Measurements from ENCODE around the gene MT3.

Gene MT3

DNA sequence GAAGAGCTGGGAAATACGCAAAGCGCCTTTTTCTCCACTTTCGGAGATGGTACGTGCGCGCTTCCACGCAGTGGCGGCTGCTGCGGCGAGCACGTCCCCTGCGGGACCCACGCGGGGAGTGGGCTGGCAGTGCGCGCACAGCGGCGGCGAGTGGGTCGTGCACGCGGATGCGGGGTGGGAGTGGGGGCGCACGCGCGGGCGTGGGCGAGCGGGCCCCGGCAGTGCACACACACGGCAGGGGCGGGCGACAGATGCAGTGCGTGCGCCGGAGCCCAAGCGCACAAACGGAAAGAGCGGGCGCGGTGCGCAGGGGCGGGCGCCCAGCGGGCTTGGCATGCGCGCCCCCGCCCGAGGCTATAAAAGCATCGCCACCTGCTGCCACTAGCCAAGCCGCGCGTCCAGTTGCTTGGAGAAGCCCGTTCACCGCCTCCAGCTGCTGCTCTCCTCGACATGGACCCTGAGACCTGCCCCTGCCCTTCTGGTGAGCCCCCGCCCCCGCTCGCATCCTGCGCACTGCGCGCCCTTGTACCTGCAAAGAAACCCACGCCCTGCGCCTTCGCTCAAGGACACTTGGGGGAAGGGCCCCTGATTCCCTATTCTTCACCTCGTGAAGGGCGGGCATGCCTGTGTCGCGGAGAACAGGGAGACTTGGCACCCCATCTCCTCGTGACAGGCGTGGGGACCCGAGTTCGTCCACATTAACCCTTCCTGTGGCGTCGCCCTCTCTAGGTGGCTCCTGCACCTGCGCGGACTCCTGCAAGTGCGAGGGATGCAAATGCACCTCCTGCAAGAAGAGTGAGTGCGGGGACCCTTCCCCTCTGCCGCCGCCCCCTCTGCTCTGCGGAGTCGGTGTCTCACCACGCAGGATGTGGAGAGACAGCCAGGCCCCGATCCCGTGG is at the start of gene MT3:
MT3 (plus strand) TSS at position 388 of the 899 bp plus-strand sequence; CDS start at position 451, 63 bp downstream.
- no peak within 1 kb of the TSS for H3K27ac Mint-ChIP-seq

DNA sequence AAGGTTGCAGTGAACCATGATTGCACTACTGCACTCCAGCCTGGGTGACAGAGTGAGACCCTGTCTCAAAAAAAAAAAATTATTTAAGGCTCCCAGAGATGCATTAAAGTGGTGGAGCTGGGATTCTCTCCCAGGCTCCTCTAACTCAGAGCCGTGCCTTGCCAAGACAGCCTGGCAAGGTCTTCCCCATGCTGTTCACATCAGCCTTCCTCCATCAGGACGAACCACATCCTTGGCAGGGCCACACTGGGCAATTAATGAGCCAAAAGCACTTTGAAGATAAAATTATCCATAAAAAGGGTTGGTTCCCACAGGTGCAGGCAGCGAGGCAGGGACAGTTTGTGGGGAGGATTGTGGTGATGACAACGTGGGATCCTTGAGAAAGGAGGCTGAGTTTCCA is 49.7 kb upstream of the MT3 start:
- no peak overlapping the region for H3K27ac Mint-ChIP-seq
- no peaks in the 10 kb centered on the region for H3K36me3 Mint-ChIP-seq (ENCODE audit: low read depth)
- H3K4me1 Mint-ChIP-seq (ENCODE audit: low read depth): no peaks in the 10 kb centered on the region
- H3K9me3 Mint-ChIP-seq: no peaks in the 10 kb centered on the region
- peaks cover 17% of the 10 kb centered on the region for H3K27me3 Mint-ChIP-seq
- no peak overlapping the region for H3K4me3 Mint-ChIP-seq

More for the DNA sequence above, at the start of gene MT3:
- H3K9me3 Mint-ChIP-seq: no peaks in the 10 kb centered on the region
- H3K36me3 Mint-ChIP-seq (ENCODE audit: low read depth): no peaks in the 10 kb centered on the region
- H3K4me1 Mint-ChIP-seq (ENCODE audit: low read depth): peaks cover 13% of the 10 kb centered on the region
- H3K4me3 Mint-ChIP-seq: peak within 1 kb of the TSS; percentile 81
- H3K27me3 Mint-ChIP-seq: peaks cover 23% of the 10 kb centered on the region

DNA sequence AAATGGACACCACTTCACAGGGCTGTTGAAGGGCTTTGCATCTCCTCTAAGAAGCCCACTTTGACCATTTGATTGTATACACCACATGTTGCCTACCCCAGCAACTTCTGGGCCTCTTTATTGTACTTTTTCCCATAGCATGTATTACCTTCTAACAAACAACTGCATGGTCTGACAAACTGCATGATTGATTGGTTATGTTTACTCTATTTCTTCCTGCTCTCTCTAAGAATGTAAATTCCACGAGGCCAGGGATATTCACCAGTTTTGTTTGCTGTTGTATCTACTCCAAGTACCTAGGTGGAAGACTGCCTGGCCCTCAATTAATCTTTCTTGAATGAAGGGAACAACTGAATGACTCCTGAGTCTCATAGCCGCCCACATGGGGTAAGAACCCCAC is 47.3 kb upstream of the MT3 start:
- Mint-ChIP-seq H3K27ac (no peak overlapping the region), H3K9me3 (no peaks in the 10 kb centered on the region), H3K27me3 (peaks cover 9% of the 10 kb centered on the region), H3K4me1 (ENCODE audit: low read depth) (no peaks in the 10 kb centered on the region), H3K36me3 (ENCODE audit: low read depth) (no peaks in the 10 kb centered on the region), H3K4me3 (no peak overlapping the region)

DNA sequence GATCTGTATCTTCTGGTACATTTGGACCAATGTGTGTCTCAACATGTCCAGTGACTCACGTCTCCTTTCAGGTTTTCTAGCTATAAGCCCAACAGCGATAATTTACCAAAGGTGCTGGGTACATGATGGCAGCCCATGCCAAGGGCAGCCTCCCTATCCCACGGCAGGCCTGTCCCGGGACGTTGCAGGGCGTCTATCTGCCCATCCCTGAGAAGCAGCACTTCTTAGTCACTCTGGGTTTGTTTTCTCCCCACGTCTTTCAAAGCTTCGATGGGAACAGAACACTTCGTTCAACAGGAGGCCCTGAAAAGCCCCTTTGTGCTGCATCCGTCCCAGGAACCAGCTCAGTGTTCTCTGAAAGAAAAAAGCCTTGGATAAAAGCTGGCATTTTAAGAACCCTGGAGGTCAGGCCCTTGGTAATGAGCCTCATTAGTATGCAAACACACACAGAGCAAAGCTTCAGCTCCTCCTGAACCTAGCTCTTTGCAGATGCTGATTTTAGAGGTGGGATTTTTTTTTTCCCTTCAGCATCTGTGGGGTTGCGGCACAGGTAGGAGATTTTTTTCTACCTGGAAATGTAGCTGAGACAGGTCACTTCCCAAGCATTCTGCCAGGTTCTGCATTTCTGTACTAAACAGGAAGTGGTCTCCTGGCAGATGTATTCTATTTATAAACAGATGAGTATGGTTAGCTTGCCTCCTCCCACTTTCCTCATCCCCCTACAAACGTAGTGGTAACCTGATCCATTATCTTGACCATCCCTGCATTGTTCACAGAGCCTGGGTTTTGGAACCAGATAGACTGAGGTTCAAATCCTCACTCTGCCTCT is 42.0 kb upstream of the MT3 start:
- H3K9me3 Mint-ChIP-seq: no peaks in the 10 kb centered on the region
- H3K4me3 Mint-ChIP-seq: no peak overlapping the region

DNA sequence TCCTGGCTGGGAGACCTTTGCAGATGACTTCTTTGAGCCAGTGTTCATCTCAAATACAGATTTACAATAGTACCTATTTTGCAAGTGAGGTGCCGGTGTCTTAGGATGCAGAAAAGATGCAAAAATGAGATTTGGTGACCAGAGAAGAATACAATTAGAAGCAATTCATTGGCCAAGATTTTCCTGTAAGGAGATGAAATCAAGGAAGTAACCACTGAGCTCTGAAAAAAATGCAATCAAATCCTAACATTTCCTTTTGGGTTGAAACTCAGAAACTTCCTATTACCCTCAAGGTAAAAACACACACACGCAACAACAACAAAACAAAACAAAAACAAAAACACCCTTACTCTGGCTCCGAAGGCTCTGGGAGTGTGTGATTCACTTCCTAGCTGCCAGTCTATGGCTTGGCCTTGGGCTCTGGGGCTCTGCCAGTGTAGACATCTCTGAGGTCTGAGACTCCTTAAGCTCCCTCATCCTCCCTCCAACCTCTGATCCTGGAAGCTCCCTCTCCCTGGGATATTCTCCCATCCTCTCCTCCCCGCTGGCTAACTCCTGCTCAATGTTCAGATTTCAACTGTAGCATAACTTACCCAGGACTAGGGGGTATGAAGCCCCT is 41.3 kb upstream of the MT3 start:
- H3K27me3 Mint-ChIP-seq: no peaks in the 10 kb centered on the region
- no peak overlapping the region for H3K27ac Mint-ChIP-seq
- no peak overlapping the region for H3K4me3 Mint-ChIP-seq
- no peaks in the 10 kb centered on the region for H3K9me3 Mint-ChIP-seq
- H3K36me3 Mint-ChIP-seq (ENCODE audit: low read depth): no peaks in the 10 kb centered on the region
- peaks cover 19% of the 10 kb centered on the region for H3K4me1 Mint-ChIP-seq (ENCODE audit: low read depth)

More for the DNA sequence above, 42.0 kb upstream of the MT3 start:
- Mint-ChIP-seq H3K27me3 (no peaks in the 10 kb centered on the region), H3K36me3 (ENCODE audit: low read depth) (no peaks in the 10 kb centered on the region), H3K4me1 (ENCODE audit: low read depth) (peaks cover 19% of the 10 kb centered on the region), H3K27ac (no peak overlapping the region)

DNA sequence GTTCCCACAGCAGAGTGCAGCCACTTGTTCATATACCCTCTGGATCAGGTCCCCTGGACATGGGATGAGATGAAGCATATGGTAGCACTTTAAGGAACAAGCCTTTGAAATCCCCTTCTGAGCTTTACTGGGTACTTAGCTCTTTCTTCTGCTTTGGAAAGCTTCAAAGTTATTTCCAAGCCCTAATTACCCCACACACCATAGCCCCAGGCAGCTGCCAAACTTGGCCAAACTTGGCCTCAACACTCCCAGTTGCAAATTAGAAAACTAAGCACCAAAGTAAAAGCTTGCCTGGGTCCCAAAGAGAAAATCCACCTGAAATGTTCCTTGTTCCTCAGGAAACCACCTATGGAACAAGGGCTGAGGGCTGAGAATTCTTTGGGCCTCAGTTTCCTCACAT is 40.2 kb upstream of the MT3 start:
- H3K4me1 Mint-ChIP-seq (ENCODE audit: low read depth): peaks cover 19% of the 10 kb centered on the region
- no peaks in the 10 kb centered on the region for H3K36me3 Mint-ChIP-seq (ENCODE audit: low read depth)
- H3K27me3 Mint-ChIP-seq: peaks cover 6% of the 10 kb centered on the region
- no peak overlapping the region for H3K27ac Mint-ChIP-seq
- no peak overlapping the region for H3K4me3 Mint-ChIP-seq
- H3K9me3 Mint-ChIP-seq: no peaks in the 10 kb centered on the region

DNA sequence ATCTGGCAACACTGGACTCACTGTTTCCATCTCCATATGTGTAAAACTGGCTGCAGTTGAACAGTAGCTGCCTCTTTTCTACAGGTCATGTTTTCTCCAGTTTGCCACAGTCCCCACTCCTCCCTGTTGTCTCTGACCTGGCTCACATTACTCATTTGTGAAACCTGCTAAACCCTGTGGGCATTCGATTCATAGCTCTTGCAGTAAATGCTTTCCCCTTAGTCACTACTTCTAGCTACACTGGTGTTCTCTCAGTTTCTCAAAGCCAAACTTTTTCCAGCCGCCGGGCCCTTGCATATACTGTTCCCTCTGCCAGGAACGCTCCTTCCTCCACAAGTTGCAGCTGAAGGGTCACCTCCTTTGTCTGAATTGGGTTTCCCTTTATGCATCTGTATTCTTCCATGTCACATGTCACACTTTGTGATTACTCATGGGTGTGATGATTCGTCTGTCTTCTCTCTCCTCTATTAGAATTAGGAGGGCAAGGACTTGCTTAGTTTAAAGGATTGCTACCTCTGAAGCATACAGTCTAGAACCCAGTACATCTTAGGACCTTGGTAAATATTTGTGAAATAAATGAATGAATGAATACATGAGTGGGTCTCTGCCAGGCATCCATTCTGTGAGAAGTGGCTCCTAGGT is 39.5 kb upstream of the MT3 start:
- H3K4me3 Mint-ChIP-seq: no peak overlapping the region
- H3K36me3 Mint-ChIP-seq (ENCODE audit: low read depth): no peaks in the 10 kb centered on the region
- H3K9me3 Mint-ChIP-seq: no peaks in the 10 kb centered on the region
- H3K27me3 Mint-ChIP-seq: peaks cover 12% of the 10 kb centered on the region
- no peak overlapping the region for H3K27ac Mint-ChIP-seq
- H3K4me1 Mint-ChIP-seq (ENCODE audit: low read depth): peaks cover 19% of the 10 kb centered on the region

DNA sequence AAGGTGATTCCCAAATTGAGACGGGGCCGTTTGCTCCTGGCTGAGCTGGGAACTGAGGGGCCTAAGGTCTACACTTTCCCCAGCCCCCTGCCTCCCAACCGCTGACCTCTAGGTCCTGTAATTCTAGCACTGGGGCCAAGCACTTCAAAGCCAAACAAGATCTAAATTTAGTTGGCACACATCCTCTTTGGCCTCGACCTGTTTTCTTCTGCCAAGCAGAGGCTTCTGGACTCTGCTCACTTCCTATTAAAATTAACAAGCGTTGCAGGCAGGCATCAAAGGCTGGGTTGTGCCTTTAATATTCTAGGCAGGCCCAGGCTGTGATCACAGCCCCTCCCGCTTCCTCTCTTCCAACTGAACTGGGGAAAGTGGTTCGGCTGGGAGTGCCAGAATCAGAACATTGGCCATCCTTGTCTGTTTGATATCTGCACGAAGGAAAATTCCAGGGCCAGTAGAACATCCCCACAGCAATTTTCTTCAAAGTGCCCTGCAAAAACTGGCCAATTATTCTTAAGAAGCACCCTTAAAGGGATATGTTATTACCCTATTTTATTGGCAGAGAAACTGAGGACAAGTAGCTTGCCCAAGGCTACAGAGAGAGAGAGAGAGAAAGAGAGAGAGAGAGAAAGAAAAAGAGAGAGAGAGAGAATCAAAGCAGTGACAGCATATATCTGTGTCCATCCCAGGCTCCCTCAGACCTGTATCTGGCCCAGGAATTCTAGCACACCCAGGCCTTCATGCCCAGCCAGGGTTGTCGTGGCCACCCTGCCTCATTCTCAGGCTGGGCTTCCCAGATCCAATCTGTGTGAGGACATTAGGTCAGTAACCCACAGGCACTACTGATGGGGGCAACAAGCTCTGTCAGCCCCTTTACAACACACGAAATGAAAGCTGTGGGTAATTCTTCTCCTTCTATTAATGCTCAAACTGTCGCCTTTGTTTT is 37.3 kb upstream of the MT3 start:
- no peak overlapping the region for H3K4me3 Mint-ChIP-seq
- H3K4me1 Mint-ChIP-seq (ENCODE audit: low read depth): peaks cover 19% of the 10 kb centered on the region
- H3K27me3 Mint-ChIP-seq: peaks cover 17% of the 10 kb centered on the region
- no peaks in the 10 kb centered on the region for H3K9me3 Mint-ChIP-seq
- H3K27ac Mint-ChIP-seq: no peak overlapping the region
- no peaks in the 10 kb centered on the region for H3K36me3 Mint-ChIP-seq (ENCODE audit: low read depth)

DNA sequence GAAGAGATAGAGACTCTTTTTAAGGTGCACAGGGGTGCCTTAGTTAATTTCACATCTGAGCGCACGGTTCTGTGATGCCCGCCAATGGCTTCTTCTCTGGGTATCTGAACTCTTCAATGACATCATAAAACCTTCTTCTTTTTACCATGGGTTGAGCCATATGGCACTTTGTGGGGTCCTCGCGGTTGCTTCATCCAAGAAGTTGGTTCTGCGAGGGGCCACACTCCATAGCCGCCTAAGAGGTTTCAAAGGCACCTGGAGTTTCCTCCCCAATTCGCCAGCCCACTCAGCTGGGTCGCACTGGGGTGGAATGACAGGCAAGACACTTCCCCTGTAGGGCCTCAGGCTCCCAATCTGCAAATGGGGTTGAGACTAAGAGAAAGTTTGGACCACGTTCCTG is 34.9 kb upstream of the MT3 start:
- Mint-ChIP-seq H3K9me3 (no peaks in the 10 kb centered on the region), H3K36me3 (ENCODE audit: low read depth) (no peaks in the 10 kb centered on the region), H3K27me3 (peaks cover 23% of the 10 kb centered on the region), H3K4me3 (no peak overlapping the region), H3K4me1 (ENCODE audit: low read depth) (peaks cover 6% of the 10 kb centered on the region), H3K27ac (no peak overlapping the region)

DNA sequence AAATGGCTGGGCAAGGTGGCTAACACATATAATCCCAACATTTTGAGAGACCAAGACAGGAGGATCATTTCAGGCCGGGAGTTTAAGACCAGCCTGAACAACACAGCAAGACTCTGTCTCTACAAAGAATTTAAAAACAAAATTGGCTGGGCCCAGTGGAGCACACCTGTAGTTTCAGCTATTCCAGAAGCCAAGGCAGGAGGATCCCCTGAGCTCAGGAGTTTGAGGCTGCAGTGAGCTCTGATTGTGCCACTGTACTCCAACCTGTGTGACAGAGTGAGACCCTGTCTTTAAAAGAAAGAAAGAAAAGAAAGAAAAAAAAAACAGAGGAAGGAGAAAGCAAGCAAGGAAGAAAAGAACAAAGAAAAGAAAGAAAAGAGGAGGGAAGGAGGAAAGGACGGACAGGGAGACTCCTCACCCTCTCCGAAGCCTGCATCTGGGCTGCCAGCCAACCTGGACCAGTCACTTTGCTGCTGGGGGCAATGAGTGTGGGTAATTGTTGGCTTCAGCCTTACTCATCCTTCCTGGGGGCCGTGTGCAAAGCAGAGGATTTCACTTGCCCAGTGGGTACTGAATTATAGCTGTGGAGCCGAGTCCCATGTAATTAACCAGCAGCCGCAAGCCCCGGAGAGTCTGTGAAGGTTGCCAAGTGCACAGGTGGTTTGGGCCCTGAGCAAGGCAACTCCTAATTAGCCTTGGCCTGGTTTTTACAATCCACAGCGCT is 31.1 kb upstream of the MT3 start:
- Mint-ChIP-seq H3K27ac (no peak overlapping the region), H3K27me3 (peaks cover 32% of the 10 kb centered on the region), H3K9me3 (no peaks in the 10 kb centered on the region), H3K4me1 (ENCODE audit: low read depth) (no peaks in the 10 kb centered on the region), H3K4me3 (no peak overlapping the region), H3K36me3 (ENCODE audit: low read depth) (no peaks in the 10 kb centered on the region)

DNA sequence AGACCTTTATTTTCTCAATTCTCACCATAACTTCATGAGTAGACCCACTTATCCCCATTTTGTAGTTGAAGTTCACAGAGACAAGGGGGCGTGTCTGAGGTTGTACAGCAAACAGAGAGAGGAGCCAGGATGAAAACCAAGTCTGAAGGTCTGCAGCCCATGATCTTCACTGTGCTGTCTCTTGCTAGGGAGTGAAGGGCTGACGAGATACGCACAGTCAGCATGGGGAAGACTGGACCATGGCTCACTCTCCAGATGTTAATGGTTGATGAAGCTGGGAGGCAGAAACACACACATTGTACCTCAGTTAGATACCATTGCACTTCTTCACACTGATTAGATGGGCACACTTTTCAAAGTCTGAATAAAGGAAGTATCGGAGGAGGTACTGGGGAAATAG is 30.2 kb upstream of the MT3 start:
- Mint-ChIP-seq H3K27ac (no peak overlapping the region), H3K4me3 (no peak overlapping the region), H3K4me1 (ENCODE audit: low read depth) (no peaks in the 10 kb centered on the region), H3K27me3 (peaks cover 27% of the 10 kb centered on the region), H3K36me3 (ENCODE audit: low read depth) (no peaks in the 10 kb centered on the region), H3K9me3 (no peaks in the 10 kb centered on the region)

DNA sequence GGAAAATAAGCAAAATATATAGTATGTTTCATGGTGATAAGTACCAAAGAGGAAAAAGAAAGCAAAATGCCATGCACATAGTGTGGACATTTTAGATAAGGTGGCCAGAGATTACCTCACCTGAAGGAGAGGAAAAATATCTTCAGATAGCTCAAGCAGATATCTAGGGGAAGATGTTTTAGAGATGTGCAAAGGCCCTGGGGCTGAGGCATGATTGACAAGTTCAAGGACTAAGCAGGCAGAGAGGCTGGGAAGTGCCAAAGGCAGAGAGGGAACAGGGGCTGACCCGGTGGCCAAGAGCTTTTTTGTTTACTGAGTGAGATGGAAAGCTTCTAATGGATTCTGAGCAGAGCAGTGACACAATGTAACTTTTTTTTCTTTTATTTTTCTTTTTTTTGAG is 28.9 kb upstream of the MT3 start:
- no peaks in the 10 kb centered on the region for H3K4me1 Mint-ChIP-seq (ENCODE audit: low read depth)
- H3K4me3 Mint-ChIP-seq: no peak overlapping the region
- no peak overlapping the region for H3K27ac Mint-ChIP-seq
- H3K36me3 Mint-ChIP-seq (ENCODE audit: low read depth): no peaks in the 10 kb centered on the region
- H3K9me3 Mint-ChIP-seq: no peaks in the 10 kb centered on the region
- H3K27me3 Mint-ChIP-seq: peaks cover 20% of the 10 kb centered on the region

DNA sequence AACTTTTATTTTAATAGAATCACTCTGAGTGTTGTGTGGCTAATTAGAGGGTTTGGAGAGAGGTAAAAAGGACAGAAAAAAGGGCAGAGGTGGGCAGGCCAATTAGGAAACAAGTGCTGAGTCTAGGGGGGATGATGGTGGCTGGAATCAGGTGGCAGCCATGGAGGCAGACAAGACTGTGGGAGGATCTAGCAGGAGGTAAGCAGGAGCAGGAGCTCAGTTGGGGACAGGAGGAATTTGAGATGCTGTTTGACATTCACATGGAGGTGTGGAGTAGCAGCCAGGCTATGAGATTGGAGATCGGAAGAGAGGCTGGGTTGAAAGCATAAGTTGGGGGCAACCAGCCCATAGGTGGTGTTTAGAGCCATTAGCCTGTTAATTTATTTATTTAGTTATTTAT is 28.2 kb upstream of the MT3 start:
- no peaks in the 10 kb centered on the region for H3K36me3 Mint-ChIP-seq (ENCODE audit: low read depth)
- H3K27me3 Mint-ChIP-seq: peaks cover 17% of the 10 kb centered on the region
- H3K9me3 Mint-ChIP-seq: no peaks in the 10 kb centered on the region
- H3K27ac Mint-ChIP-seq: no peak overlapping the region
- no peaks in the 10 kb centered on the region for H3K4me1 Mint-ChIP-seq (ENCODE audit: low read depth)
- H3K4me3 Mint-ChIP-seq: no peak overlapping the region

Measured in stimulated activated naive CD8-positive, alpha-beta T cell treated with anti-CD3 and anti-CD28 coated beads, Interleukin-15, Interleukin-2, amounts not matched to agents 100 ng/mL and 50 ng/mL, for 24 hours (primary cell).